ENCODE measurements around the gene TRAPPC12. TPM values are rescaled to one million over a fixed set of nuclear protein-coding genes. Genes with fewer than 3 reads are reported as not detected.

TRAPPC12 gene
- total RNA-seq, 1 donor from 2014 or later = 55.1 TPM

- TF ChIP-seq CTCF (conservative IDR thresholded peaks at IDR 0.05; ENCODE audit: low read depth, low read length) = no peak
- DNase-seq (ENCODE audit: low read depth) = no peak
Observed at GRCh38 chr2:3418766-3419404, 39.4 kb downstream of the TRAPPC12 start.

GRCh38 chr2:3420076-3420768 lies 40.7 kb downstream of the TRAPPC12 start:
- DNase-seq (ENCODE audit: low read depth) = no peak
- TF ChIP-seq CTCF (conservative IDR thresholded peaks at IDR 0.05; ENCODE audit: low read depth, low read length) = no peak

More at GRCh38 chr2:3418766-3419404, 39.4 kb downstream of the TRAPPC12 start:
- H3K4me3 ChIP-seq (ENCODE audit: low read depth, low read length) = no peak overlapping the region

GRCh38 chr2:3420769-3421397 lies 41.4 kb downstream of the TRAPPC12 start:
- no peak for DNase-seq (ENCODE audit: low read depth)
- no peak for TF ChIP-seq CTCF (conservative IDR thresholded peaks at IDR 0.05; ENCODE audit: low read depth, low read length)
- no peak overlapping the region for H3K4me3 ChIP-seq (ENCODE audit: low read depth, low read length)

More at GRCh38 chr2:3420076-3420768, 40.7 kb downstream of the TRAPPC12 start:
- H3K4me3 ChIP-seq (ENCODE audit: low read depth, low read length) = no peak overlapping the region

- no peak overlapping the region for H3K4me3 ChIP-seq (ENCODE audit: low read depth, low read length)
- TF ChIP-seq CTCF (conservative IDR thresholded peaks at IDR 0.05; ENCODE audit: low read depth, low read length) = no peak
- no peak for DNase-seq (ENCODE audit: low read depth)
Observed at GRCh38 chr2:3421580-3421979, 42.1 kb downstream of the TRAPPC12 start.

GRCh38 chr2:3422161-3422779 lies 42.8 kb downstream of the TRAPPC12 start:
- TF ChIP-seq CTCF (conservative IDR thresholded peaks at IDR 0.05; ENCODE audit: low read depth, low read length) = no peak

GRCh38 chr2:3423492-3424170 lies 44.1 kb downstream of the TRAPPC12 start:
- TF ChIP-seq CTCF (conservative IDR thresholded peaks at IDR 0.05; ENCODE audit: low read depth, low read length) = peak; percentile 99
- no peak for DNase-seq (ENCODE audit: low read depth)

More at GRCh38 chr2:3422161-3422779, 42.8 kb downstream of the TRAPPC12 start:
- no peak overlapping the region for H3K4me3 ChIP-seq (ENCODE audit: low read depth, low read length)
- DNase-seq (ENCODE audit: low read depth) = no peak

More at GRCh38 chr2:3423492-3424170, 44.1 kb downstream of the TRAPPC12 start:
- no peak overlapping the region for H3K4me3 ChIP-seq (ENCODE audit: low read depth, low read length)

Data from epithelial cell of proximal tubule (primary cell).